Measurements from ENCODE around the gene SUDS3. TPM values are rescaled to one million over a fixed set of nuclear protein-coding genes. Genes with fewer than 3 reads are reported as not detected.

The SUDS3 gene
- polyA plus RNA-seq, 1 of the 3 experiments (the other 2 are of a cell fraction): 15.0 TPM

DNA sequence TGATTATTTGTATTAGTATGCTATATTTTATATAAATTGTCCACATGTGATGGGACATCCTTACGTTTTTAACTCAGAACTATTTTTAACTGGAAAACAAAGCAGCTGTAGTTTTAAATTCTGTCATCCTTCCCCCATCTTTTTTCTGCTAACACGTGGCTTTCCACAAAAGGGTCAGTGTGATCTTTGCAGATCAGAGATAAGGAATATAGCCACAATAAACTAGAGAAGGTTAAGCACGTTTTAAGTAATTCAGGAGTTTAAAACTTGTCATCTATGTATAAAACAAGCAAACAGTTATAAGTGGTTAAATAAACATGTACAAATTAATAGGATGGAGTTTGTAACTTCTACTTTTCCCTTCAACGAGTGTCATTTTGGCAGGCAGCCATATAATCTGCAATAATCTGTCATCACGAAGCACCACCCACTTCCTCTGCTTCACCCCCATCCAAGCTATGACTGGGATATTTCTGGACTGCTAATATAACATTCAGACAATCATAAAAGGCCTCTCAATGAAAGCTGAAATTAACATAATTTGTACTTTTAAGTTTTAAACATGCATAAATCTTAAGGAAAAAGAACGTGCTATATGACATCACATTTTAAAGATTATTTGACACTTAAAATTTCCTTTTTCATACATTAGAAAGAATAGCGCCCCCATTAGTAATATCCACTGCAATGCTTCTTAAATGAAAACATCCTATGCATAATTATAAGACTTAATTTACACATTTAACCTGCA is 18.9 kb upstream of the SUDS3 start (continued):
- TF ChIP-seq GATA2 (CRISPR knock-in tag; IDR thresholded peaks at IDR 0.05) (peak; percentile 42; the same call in 1 of the 2 replicates), RFX5 (IDR thresholded peaks at IDR 0.05; ENCODE audit: low read length) (no peak), EZH2phosphoT487 (IDR thresholded peaks at IDR 0.05; ENCODE audit: borderline replicate concordance, low read depth) (no peak), TEAD4 (IDR thresholded peaks at IDR 0.05; ENCODE audit: borderline replicate concordance, insufficient read depth) (no peak), RXRA (IDR thresholded peaks at IDR 0.05; ENCODE audit: borderline replicate concordance, low read depth) (no peak), FOXJ3 (CRISPR knock-in tag; IDR thresholded peaks at IDR 0.05) (no peak), YY1 (IDR thresholded peaks at IDR 0.05; ENCODE audit: low read depth) (no peak)
- TF ChIP-seq, protein P1, sequence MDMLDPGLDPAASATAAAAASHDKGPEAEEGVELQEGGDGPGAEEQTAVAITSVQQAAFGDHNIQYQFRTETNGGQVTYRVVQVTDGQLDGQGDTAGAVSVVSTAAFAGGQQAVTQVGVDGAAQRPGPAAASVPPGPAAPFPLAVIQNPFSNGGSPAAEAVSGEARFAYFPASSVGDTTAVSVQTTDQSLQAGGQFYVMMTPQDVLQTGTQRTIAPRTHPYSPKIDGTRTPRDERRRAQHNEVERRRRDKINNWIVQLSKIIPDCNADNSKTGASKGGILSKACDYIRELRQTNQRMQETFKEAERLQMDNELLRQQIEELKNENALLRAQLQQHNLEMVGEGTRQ (IDR thresholded peaks at IDR 0.05; ENCODE audit: borderline replicate concordance, low read depth, low read length): no peak
- TF ChIP-seq, protein P2, sequence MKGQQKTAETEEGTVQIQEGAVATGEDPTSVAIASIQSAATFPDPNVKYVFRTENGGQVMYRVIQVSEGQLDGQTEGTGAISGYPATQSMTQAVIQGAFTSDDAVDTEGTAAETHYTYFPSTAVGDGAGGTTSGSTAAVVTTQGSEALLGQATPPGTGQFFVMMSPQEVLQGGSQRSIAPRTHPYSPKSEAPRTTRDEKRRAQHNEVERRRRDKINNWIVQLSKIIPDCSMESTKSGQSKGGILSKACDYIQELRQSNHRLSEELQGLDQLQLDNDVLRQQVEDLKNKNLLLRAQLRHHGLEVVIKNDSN (IDR thresholded peaks at IDR 0.05; ENCODE audit: borderline replicate concordance, low read depth): no peak

DNA sequence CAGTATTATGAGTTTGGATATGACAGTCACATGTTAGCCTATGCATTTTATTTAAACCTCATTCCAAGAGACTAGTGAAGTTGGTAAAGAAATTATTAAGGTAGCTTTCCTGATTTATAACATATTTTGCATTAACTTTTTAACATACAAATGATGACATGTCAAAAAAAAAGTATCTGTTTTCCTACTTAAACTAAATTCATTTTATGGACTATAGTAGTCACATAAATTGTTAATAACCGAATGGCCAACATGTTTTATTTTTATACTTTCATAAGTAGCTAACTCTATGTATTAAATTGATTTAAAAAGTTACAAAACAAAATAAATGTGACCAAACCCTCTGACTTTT is 18.4 kb upstream of the SUDS3 start:
- H4K20me1 ChIP-seq (ENCODE audit: insufficient read depth): no peaks in the 10 kb centered on the region
- DNase-seq: no peak
- CTCF ChIA-PET: interaction anchor here (0.6 to 3.3 kb wide), 9 partner anchors 9 to 170 kb away, joined by 3 to 36 read pairs (median 3); partner anchors contain the start of gene SUDS3
- peak overlapping the region; percentile 77 to 96; a peak in 3 of 4 replicates for H3K27ac ChIP-seq (ENCODE audit: low read depth in 2 of 2, low read length in 1 of 2)
- H3K4me2 ChIP-seq: no peak overlapping the region; the same call in 1 of the 2 replicates
- POLR2A ChIA-PET: interaction anchor here (0.6 kb wide), 1 partner anchor 24 kb away, joined by 4 read pairs; no protein-coding TSS in a partner anchor
- peaks cover 4 to 43% of the 10 kb centered on the region in 2 experiments; a peak in 3 of 4 replicates for H3K4me1 ChIP-seq (ENCODE audit: control insufficient read depth in 1 of 2, insufficient read depth in 2 of 2, low read depth in 1 of 2, low read length in 1 of 2)
- 94% methylated on average over 1 of the region's 1 CpG for WGBS (ENCODE audit: low lambda C conversion rate)
- peaks cover 57% of the 10 kb centered on the region for H3F3A ChIP-seq (replicated peaks; ENCODE audit: insufficient read depth)
- H3K79me2 ChIP-seq (ENCODE audit: insufficient read depth): peaks cover 73% of the 10 kb centered on the region
- no peaks in the 10 kb centered on the region for H3K36me3 ChIP-seq (replicated peaks in 1 of 2; ENCODE audit: control insufficient read depth in 1 of 2, insufficient read depth in 2 of 2, low read length in 1 of 2)
- no peaks in the 10 kb centered on the region for H3K27me3 ChIP-seq (ENCODE audit: insufficient read depth)
- H3K9me2 ChIP-seq: no peaks in the 10 kb centered on the region
- no peaks in the 10 kb centered on the region for H3K9me3 ChIP-seq
- no peak overlapping the region for H2AFZ ChIP-seq (ENCODE audit: low read depth)
- no peak overlapping the region for H3K4me3 ChIP-seq (ENCODE audit: low read depth in 2 of 2, low read length in 1 of 2)
- TF ChIP-seq EZH2phosphoT487 (IDR thresholded peaks at IDR 0.05; ENCODE audit: borderline replicate concordance, low read depth): no peak
- TF ChIP-seq, protein P3, sequence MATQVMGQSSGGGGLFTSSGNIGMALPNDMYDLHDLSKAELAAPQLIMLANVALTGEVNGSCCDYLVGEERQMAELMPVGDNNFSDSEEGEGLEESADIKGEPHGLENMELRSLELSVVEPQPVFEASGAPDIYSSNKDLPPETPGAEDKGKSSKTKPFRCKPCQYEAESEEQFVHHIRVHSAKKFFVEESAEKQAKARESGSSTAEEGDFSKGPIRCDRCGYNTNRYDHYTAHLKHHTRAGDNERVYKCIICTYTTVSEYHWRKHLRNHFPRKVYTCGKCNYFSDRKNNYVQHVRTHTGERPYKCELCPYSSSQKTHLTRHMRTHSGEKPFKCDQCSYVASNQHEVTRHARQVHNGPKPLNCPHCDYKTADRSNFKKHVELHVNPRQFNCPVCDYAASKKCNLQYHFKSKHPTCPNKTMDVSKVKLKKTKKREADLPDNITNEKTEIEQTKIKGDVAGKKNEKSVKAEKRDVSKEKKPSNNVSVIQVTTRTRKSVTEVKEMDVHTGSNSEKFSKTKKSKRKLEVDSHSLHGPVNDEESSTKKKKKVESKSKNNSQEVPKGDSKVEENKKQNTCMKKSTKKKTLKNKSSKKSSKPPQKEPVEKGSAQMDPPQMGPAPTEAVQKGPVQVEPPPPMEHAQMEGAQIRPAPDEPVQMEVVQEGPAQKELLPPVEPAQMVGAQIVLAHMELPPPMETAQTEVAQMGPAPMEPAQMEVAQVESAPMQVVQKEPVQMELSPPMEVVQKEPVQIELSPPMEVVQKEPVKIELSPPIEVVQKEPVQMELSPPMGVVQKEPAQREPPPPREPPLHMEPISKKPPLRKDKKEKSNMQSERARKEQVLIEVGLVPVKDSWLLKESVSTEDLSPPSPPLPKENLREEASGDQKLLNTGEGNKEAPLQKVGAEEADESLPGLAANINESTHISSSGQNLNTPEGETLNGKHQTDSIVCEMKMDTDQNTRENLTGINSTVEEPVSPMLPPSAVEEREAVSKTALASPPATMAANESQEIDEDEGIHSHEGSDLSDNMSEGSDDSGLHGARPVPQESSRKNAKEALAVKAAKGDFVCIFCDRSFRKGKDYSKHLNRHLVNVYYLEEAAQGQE (IDR thresholded peaks at IDR 0.05; ENCODE audit: low read depth, low read length): no peak
- no peak for TF ChIP-seq FOSL2 (IDR thresholded peaks at IDR 0.05; ENCODE audit: borderline replicate concordance, low read depth)
- TF ChIP-seq TAF1 (IDR thresholded peaks at IDR 0.05; ENCODE audit: borderline replicate concordance, low read depth, low read length): no peak
- TF ChIP-seq GATA2 (CRISPR knock-in tag; IDR thresholded peaks at IDR 0.05): no peak
- no peak for TF ChIP-seq FOXJ3 (CRISPR knock-in tag; IDR thresholded peaks at IDR 0.05)
- no peak for TF ChIP-seq FOXM1 (IDR thresholded peaks at IDR 0.05; ENCODE audit: low read depth)
- H3K9ac ChIP-seq: peak overlapping the region; percentile 67; the same call in 1 of the 2 replicates
